Lower leg skin (tissue), 4 donors: ENCODE data around the gene BIRC3. TPM values are rescaled to one million over a fixed set of nuclear protein-coding genes. Genes with fewer than 3 reads are reported as not detected.

Source experiments
- DNase-seq, 2 donors: peaks; one replicate each; pipeline ENCODE4 v3.0.0-alpha.2; 2019; ENCODE audit warnings: low spot score in 2 of 2
- H3K4me3 ChIP-seq: fragments of 200-600 bp; sonication (generic); 2 replicates; pipeline ENCODE4 v1.5.1; 2017; ENCODE audit warnings: mild to moderate bottlenecking, low read depth; ENCODE audit not compliant: poor library complexity, severe bottlenecking
- POLR2A ChIP-seq, 2 donors: fragments of 450-650 bp; IDR thresholded peaks; one replicate each; pipeline ENCODE4 v1.6.1; 2016 to 2017; ENCODE audit warnings: antibody characterized with exemption in 2 of 2, mild to moderate bottlenecking in 1 of 2, moderate library complexity in 1 of 2
- WGBS, 2 donors: methylation state at CpG; one replicate each; pipeline ENCODE4 v1.1.5; 2018; 5-methylcytosine and 5-hydroxymethylcytosine counted together
- intact Hi-C: fragments of 100-400 bp; cut with DNase I; formaldehyde crosslinking; loops from one replicate; pipeline ENCODE4 v1.15.0; 2023; ENCODE audit warnings: low total_unique reads
- total RNA-seq, 4 donors: library from RNA; depleted of rRNA; stranded (reverse); fragments of >200 nt; gene quantifications; one replicate each; pipeline ENCODE4 v1.1.0, GENCODE V29; 2016
- TF ChIP-seq, protein P1 (sequence below), 3 donors: fragments of 450-650 bp; IDR thresholded peaks; one replicate each; pipeline ENCODE4 v1.5.1; 2016; ENCODE audit warnings: antibody characterized with exemption in 3 of 3, mild to moderate bottlenecking in 3 of 3, moderate library complexity in 2 of 3

The BIRC3 gene
- total RNA-seq, 4 donors from 2014 or later, result 10.1 to 17.6 (median 10.8) TPM

DNA sequence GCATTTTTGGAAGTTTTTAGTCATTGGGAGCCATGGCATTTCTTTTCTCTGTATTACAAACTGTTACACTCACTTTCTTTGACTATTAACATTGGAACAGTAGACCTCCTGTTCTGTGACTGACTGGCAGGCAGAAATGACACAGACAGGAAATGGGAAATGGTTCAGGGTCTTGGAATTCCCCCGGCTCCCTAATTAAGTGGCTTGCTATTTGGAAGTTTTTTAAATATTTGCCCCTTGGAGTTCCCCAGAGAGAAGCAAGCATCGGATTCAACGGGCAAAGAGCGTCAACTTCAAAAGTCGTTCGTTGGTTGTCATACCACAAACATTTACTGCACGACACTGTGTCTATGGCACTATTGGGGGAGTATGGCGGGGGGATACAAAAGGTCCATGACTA lies 28.6 kb downstream of the BIRC3 start:
- WGBS, 2 donors, result 11 to 14% methylated on average over 8 of the region's 8 CpGs
- intact Hi-C loops, result loop anchor here (10.0 kb wide), 1 partner anchor 61 kb away; no protein-coding TSS in a partner anchor
- no peak for DNase-seq
- no peak overlapping the region for H3K4me3 ChIP-seq
- no peak for TF ChIP-seq POLR2A (IDR thresholded peaks at IDR 0.05)
- TF ChIP-seq, protein P1, sequence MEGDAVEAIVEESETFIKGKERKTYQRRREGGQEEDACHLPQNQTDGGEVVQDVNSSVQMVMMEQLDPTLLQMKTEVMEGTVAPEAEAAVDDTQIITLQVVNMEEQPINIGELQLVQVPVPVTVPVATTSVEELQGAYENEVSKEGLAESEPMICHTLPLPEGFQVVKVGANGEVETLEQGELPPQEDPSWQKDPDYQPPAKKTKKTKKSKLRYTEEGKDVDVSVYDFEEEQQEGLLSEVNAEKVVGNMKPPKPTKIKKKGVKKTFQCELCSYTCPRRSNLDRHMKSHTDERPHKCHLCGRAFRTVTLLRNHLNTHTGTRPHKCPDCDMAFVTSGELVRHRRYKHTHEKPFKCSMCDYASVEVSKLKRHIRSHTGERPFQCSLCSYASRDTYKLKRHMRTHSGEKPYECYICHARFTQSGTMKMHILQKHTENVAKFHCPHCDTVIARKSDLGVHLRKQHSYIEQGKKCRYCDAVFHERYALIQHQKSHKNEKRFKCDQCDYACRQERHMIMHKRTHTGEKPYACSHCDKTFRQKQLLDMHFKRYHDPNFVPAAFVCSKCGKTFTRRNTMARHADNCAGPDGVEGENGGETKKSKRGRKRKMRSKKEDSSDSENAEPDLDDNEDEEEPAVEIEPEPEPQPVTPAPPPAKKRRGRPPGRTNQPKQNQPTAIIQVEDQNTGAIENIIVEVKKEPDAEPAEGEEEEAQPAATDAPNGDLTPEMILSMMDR (IDR thresholded peaks at IDR 0.05), result no peak

DNA sequence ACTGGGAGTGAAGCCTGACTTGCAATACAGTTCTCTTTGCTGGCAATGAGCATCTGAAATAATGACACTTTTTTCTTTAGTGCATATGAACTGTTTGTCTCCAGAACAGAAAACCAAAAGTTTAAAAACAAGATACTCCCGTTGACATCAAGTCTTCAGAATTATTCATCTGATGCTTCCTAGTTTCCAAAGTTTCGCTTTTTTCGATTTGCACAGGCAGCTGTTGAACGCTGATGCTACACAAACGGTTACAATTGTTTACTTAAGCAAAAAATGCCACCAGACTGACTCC lies 29.1 kb downstream of the BIRC3 start:
- no peak for DNase-seq
- TF ChIP-seq POLR2A (IDR thresholded peaks at IDR 0.05), result no peak
- TF ChIP-seq, protein P1 (IDR thresholded peaks at IDR 0.05), result no peak
- WGBS, 2 donors, result 0% methylated on average over 5 of the region's 5 CpGs
- intact Hi-C loops, result loop anchor here (10.0 kb wide), 1 partner anchor 62 kb away; no protein-coding TSS in a partner anchor
- peak overlapping the region; percentile 75 for H3K4me3 ChIP-seq

DNA sequence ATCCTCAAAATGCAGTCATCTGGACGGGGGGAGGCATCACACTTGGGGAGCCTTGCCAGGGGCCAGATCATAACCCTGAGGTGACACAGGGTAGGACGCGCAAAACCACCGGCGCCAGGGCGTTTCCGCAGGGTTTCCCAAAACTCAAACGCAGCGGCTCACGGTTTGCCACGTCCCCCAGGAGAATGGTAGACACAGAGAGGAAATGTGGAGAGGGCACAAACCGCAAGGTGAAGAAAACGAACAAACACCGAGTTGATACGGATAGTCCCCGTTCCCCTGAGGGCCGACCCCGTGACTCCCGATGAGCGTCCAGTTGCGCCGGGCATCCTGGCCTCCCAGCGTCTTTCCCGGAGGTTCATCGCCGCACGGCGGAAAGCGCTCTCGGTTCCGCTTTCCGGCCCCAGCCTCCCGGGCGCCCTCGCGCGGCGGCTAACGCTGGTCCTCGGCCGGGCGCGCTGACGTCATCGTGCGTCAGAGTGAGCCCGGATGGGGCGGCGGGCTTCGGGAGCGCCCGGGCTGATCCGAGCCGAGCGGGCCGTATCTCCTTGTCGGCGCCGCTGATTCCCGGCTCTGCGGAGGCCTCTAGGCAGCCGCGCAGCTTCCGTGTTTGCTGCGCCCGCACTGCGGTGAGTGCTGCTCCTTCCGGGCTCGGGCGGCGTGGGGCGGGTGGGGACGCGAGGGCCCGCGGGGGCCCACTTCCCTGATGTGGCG lies 29.6 kb downstream of the BIRC3 start, which contains the start of gene BIRC2:
Gene BIRC2 (plus strand): TSS at position 467 of the 714 bp plus-strand sequence. CDS start 2,641 bp downstream, outside the sequence.
- TF ChIP-seq, protein P1 (IDR thresholded peaks at IDR 0.05), result peak in 1 of 3 donors; percentile 61
- peak in 1 of 2 donors; percentile 50 for TF ChIP-seq POLR2A (IDR thresholded peaks at IDR 0.05)
- DNase-seq, result peak; percentile 92 to 98
- intact Hi-C loops, result loop anchor here (10.0 kb wide), 1 partner anchor 62 kb away; no protein-coding TSS in a partner anchor
- H3K4me3 ChIP-seq, result peak within 1 kb of the TSS; percentile 75
- WGBS, 2 donors, result 0% methylated on average over 48 to 65 of the region's 77 CpGs

DNA sequence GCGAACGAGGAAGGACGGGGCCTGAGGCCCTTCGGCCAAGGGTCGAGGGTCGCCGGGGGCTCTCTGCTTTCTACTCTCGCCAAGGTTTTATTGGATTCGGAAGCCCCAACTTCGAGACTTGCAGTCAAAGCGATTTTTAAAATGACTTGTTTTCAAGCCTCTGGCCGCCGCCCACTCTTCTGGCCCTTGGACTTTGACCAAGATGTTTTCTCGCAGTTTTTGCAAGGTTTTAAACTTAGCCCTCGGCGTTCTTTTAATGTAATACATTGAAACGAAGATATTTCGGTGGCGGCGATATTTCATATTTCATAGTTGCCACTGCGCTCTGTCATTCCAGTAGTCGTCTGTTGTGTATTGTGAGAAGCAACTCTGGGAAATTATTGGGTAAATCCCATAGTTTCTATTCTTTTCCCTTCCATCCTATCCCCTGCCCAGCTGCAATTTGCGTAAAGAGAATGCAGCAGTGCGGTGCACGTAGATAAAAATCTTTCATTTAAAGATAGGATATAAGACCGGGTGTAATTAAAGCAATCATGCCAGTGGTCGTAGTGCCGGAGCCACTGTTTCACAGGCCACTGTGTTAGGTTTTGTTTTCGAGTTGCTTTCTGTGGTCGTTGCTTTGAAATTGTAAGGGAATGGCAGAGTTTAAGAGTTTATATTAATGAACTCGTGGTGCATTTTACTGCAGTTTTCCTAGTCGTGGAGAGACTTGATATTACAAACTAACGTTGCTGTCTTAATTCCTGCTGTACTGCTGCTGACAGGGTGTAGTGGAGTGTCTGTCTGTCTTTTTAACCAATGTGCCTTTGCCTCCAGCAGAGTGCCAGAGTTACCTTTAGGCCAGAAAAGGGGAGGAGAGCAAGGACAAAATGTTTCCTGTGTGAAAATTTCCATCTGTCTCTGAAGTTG lies 30.4 kb downstream of the BIRC3 start:
- 0 to 1% methylated on average over 33 of the region's 33 CpGs for WGBS, 2 donors
- intact Hi-C loops, result loop anchor here (10.0 kb wide), 1 partner anchor 63 kb away; no protein-coding TSS in a partner anchor
- TF ChIP-seq, protein P1 (IDR thresholded peaks at IDR 0.05), result no peak
- no peak for TF ChIP-seq POLR2A (IDR thresholded peaks at IDR 0.05)
- H3K4me3 ChIP-seq, result peak overlapping the region; percentile 75
- no peak for DNase-seq

DNA sequence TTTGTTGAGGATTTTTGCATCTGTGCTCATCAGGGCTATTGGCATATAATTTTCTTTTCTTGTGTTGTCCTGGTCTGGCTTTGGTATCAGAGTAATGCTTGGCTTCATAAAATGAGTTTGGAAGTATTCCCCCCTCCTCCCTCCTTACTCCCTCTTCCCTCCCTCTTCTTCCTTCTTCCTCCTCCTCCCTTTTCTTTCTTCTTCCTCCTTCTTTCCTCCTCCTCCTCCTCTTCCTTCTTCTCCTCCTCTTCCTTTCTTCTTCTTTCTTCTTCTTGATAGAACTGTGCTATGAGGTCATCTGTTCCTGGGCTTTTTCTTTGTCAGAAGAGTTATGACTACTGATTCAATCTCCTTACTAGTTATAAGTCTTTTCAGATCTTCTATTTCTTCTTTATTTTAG lies 39.8 kb downstream of the BIRC3 start:
- intact Hi-C loops, result no loop called here
- TF ChIP-seq, protein P1 (IDR thresholded peaks at IDR 0.05), result no peak
- no peak for TF ChIP-seq POLR2A (IDR thresholded peaks at IDR 0.05)
- no peak overlapping the region for H3K4me3 ChIP-seq

More for the DNA sequence above, 39.8 kb downstream of the BIRC3 start:
- no peak for DNase-seq
